Measurements from ENCODE around the gene C5orf46. TPM values are rescaled to one million over a fixed set of nuclear protein-coding genes. Genes with fewer than 3 reads are reported as not detected.

C5orf46 gene
- total and polyA plus RNA-seq, 2 donors (not counting 1 experiment from before 2014, with no cell fraction given), result not detected

DNA sequence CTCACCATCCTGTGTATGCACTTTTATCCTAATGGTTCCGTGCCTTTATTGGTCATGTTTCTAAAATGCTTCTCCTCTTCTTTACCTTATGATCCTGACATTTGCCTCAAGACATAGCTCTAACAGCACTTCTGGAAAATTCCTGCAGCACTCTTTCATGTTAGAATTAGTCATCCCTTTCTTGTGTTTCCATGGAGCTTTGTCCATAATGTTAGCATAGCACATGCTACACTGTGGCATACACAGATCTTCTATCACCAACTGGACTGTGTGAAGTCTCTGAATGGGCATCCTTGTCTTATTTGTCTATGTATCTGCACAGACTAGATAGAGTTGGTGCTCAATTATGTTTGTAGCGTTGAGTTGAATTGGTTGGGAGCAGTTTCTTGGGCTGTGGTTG, 25.9 kb downstream of the C5orf46 start:
- Histone ChIP-seq H3K36me3 (replicated peaks in 1 of 2; ENCODE audit: control extremely low read depth in 1 of 2, control insufficient read depth in 1 of 2, extremely low read depth in 1 of 2, insufficient read depth in 2 of 2, low read length in 1 of 2) (no peaks in the 10 kb centered on the region), H3K79me2 (ENCODE audit: control insufficient read depth, insufficient read depth, low read length) (no peaks in the 10 kb centered on the region), H3K4me3 (ENCODE audit: control extremely low read depth in 1 of 5, extremely low read depth in 1 of 5, insufficient read depth in 1 of 5, low read depth in 2 of 5, low read length in 4 of 5) (no peak overlapping the region), H2AFZ (ENCODE audit: insufficient read depth, low read depth, low read length, poor library complexity, severe bottlenecking) (no peak overlapping the region), H4K20me1 (ENCODE audit: control insufficient read depth, insufficient read depth, low read length, poor library complexity, severe bottlenecking) (no peaks in the 10 kb centered on the region), H3K27me3 (replicated peaks in 1 of 4; ENCODE audit: control extremely low read depth in 1 of 4, control insufficient read depth in 3 of 4, insufficient read depth in 4 of 4, low read length in 3 of 4) (no peaks in the 10 kb centered on the region), H3K4me1 (ENCODE audit: control insufficient read depth in 2 of 2, insufficient read depth in 2 of 2, low read length in 2 of 2) (no peaks in the 10 kb centered on the region), H3K4me2 (replicated peaks; ENCODE audit: low read depth, low read length, poor library complexity, severe bottlenecking) (no peak overlapping the region), H3K27ac (ENCODE audit: low read length in 2 of 2) (no peak overlapping the region), H3K9ac (ENCODE audit: low read length) (no peak overlapping the region), H3K9me3 (ENCODE audit: control extremely low read depth in 1 of 3, control insufficient read depth in 2 of 3, insufficient read depth in 1 of 3, low read length in 2 of 3) (no peaks in the 10 kb centered on the region)
- Mint-ChIP-seq H3K27ac (no peak overlapping the region), H3K4me3 (no peak overlapping the region), H3K27me3 (peaks cover 5% of the 10 kb centered on the region), H3K9me3 (ENCODE audit: insufficient read depth) (no peaks in the 10 kb centered on the region), H3K4me1 (no peaks in the 10 kb centered on the region)
- DNase-seq (no peak), ATAC-seq (ENCODE audit: low read depth) (no peak)
- intact Hi-C loops (cut with micrococcal nuclease), result no loop called here
- no peak for TF ChIP-seq EZH2 (IDR thresholded peaks at IDR 0.05; ENCODE audit: borderline replicate concordance, insufficient read depth, low read depth, low read length, poor library complexity, severe bottlenecking)
- TF ChIP-seq, protein P1, sequence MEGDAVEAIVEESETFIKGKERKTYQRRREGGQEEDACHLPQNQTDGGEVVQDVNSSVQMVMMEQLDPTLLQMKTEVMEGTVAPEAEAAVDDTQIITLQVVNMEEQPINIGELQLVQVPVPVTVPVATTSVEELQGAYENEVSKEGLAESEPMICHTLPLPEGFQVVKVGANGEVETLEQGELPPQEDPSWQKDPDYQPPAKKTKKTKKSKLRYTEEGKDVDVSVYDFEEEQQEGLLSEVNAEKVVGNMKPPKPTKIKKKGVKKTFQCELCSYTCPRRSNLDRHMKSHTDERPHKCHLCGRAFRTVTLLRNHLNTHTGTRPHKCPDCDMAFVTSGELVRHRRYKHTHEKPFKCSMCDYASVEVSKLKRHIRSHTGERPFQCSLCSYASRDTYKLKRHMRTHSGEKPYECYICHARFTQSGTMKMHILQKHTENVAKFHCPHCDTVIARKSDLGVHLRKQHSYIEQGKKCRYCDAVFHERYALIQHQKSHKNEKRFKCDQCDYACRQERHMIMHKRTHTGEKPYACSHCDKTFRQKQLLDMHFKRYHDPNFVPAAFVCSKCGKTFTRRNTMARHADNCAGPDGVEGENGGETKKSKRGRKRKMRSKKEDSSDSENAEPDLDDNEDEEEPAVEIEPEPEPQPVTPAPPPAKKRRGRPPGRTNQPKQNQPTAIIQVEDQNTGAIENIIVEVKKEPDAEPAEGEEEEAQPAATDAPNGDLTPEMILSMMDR (IDR thresholded peaks at IDR 0.05), result no peak
- WGBS (ENCODE audit: insufficient coverage), result 100% methylated on average over 1 of the region's 2 CpGs
- POLR2A ChIA-PET, result no interaction called here
- CTCF ChIA-PET, result no interaction called here

GRCh38 chr5:147879784-147880183, 26.6 kb downstream of the C5orf46 start:
- Histone ChIP-seq H3K9ac (ENCODE audit: low read length) (no peak overlapping the region), H3K27ac (ENCODE audit: low read length in 2 of 2) (no peak overlapping the region), H3K4me2 (replicated peaks; ENCODE audit: low read depth, low read length, poor library complexity, severe bottlenecking) (no peak overlapping the region), H3K4me1 (ENCODE audit: control insufficient read depth in 2 of 2, insufficient read depth in 2 of 2, low read length in 2 of 2) (no peaks in the 10 kb centered on the region), H3K9me3 (ENCODE audit: control extremely low read depth in 1 of 3, control insufficient read depth in 2 of 3, insufficient read depth in 1 of 3, low read length in 2 of 3) (no peaks in the 10 kb centered on the region), H4K20me1 (ENCODE audit: control insufficient read depth, insufficient read depth, low read length, poor library complexity, severe bottlenecking) (no peaks in the 10 kb centered on the region), H3K36me3 (replicated peaks in 1 of 2; ENCODE audit: control extremely low read depth in 1 of 2, control insufficient read depth in 1 of 2, extremely low read depth in 1 of 2, insufficient read depth in 2 of 2, low read length in 1 of 2) (no peaks in the 10 kb centered on the region), H3K4me3 (ENCODE audit: control extremely low read depth in 1 of 5, extremely low read depth in 1 of 5, insufficient read depth in 1 of 5, low read depth in 2 of 5, low read length in 4 of 5) (no peak overlapping the region), H3K79me2 (ENCODE audit: control insufficient read depth, insufficient read depth, low read length) (no peaks in the 10 kb centered on the region), H3K27me3 (replicated peaks in 1 of 4; ENCODE audit: control extremely low read depth in 1 of 4, control insufficient read depth in 3 of 4, insufficient read depth in 4 of 4, low read length in 3 of 4) (no peaks in the 10 kb centered on the region), H2AFZ (ENCODE audit: insufficient read depth, low read depth, low read length, poor library complexity, severe bottlenecking) (no peak overlapping the region)
- ATAC-seq (ENCODE audit: low read depth), result no peak
- no peaks in the 10 kb centered on the region for H3K4me1 Mint-ChIP-seq
- ChIA-PET POLR2A (no interaction called here), CTCF (no interaction called here)
- H3K9me3 Mint-ChIP-seq (ENCODE audit: insufficient read depth), result no peaks in the 10 kb centered on the region
- intact Hi-C loops (cut with micrococcal nuclease), result no loop called here
- no CpG with 5 or more reads among the region's 3 CpGs for WGBS (ENCODE audit: insufficient coverage)
- H3K27ac Mint-ChIP-seq, result no peak overlapping the region
- no peak for DNase-seq
- TF ChIP-seq, protein P1 (IDR thresholded peaks at IDR 0.05), result no peak
- no peak for TF ChIP-seq EZH2 (IDR thresholded peaks at IDR 0.05; ENCODE audit: borderline replicate concordance, insufficient read depth, low read depth, low read length, poor library complexity, severe bottlenecking)
- peaks cover 4% of the 10 kb centered on the region for H3K27me3 Mint-ChIP-seq
- H3K4me3 Mint-ChIP-seq, result no peak overlapping the region

Measured in B cell (primary cell).